Measurements from ENCODE around the gene RNF220.

GRCh38 chr1:44472620-44473525 is 67.8 kb downstream of the RNF220 start:
- TF ChIP-seq CTCF (IDR thresholded peaks at IDR 0.05) (no peak), EP300 (IDR thresholded peaks at IDR 0.05; ENCODE audit: low read depth) (no peak)
